Mesothelial cell of epicardium (in vitro differentiated cells): ENCODE data around the gene STX1A. TPM values are rescaled to one million over a fixed set of nuclear protein-coding genes. Genes with fewer than 3 reads are reported as not detected.
A peak's percentile ranks its signal among the peaks of the same experiment; 100 is the strongest.
"Not testable (repeated sequence)": the region's sequence is repeated elsewhere in the genome, so short reads cannot be mapped to it uniquely, and the experiment has no call there.

Source experiments
- DNase-seq, 2 experiments: peaks; one replicate each; pipeline ENCODE4 v3.0.0; 2021; ENCODE audit warnings: low spot score in 2 of 2; ENCODE audit not compliant: unreplicated experiment in 2 of 2
- H3K27ac Mint-ChIP-seq: 2 replicates; pipeline ENCODE4 v1.8.0; 2021; ENCODE audit warnings: mixed read lengths
- H3K27me3 Mint-ChIP-seq: 2 replicates; pipeline ENCODE4 v1.8.0; 2021; ENCODE audit warnings: low read depth, mixed read lengths
- H3K36me3 Mint-ChIP-seq: 2 replicates; pipeline ENCODE4 v1.8.0; 2021; ENCODE audit warnings: mixed read lengths
- H3K4me1 Mint-ChIP-seq: 2 replicates; pipeline ENCODE4 v1.8.0; 2021; ENCODE audit warnings: mixed read lengths
- H3K4me3 Mint-ChIP-seq: 2 replicates; pipeline ENCODE4 v1.8.0; 2021; ENCODE audit warnings: mild to moderate bottlenecking, moderate library complexity, mixed read lengths
- H3K9me3 Mint-ChIP-seq: 2 replicates; pipeline ENCODE4 v1.8.0; 2021; ENCODE audit warnings: mixed read lengths
- total RNA-seq: library from RNA; stranded (reverse); gene quantifications from 3 replicates; pipeline ENCODE4 v1.2.1, GENCODE V29; 2021
- TF ChIP-seq, protein P1 (sequence below): fragments of 200-600 bp; sonication (generic); IDR thresholded peaks from one replicate; pipeline ENCODE4 v1.5.0; 2021; ENCODE audit warnings: antibody characterized with exemption; ENCODE audit not compliant: unreplicated experiment

STX1A gene
- total RNA-seq, 1 donor from 2014 or later: 15.5 TPM

DNA sequence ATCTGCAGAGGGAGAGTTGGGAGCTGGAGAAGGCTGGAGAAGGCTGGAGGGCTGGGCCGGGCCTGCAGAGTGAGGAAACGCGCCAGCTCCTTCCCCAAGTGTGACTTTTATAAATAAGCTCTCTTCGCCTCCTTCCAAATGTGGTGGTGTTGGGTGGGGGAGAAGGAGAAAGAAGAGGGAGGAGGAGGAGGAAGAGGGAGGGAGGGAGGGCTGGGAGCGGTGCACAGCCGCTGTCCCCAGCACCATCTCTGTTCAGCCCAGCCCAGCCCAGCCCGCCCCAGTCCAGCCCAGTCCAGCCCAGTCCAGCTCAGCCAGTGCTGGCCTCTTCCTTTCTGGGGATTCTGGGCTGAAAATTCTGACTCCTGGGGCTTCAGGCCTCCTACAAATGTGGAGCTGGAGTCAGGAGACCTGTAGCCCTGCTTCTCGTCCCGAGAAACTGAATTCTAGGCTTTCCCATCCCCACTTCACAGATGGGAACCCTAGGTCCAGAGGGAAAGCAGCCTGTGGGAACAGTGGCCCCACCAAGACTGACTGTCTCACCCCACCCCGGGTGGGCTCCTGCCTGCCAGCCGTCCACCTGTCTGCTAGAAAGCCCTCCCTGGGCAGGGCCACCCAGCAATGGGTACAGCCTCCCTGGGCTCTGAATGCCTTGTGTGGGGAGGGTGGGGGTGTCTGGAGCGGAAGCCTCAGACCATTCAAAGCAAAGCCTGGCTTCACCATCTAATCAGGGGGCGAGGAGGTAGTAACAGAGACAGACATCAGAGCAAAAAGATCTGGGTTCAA is 2.3 kb downstream of the STX1A start:
- TF ChIP-seq, protein P1, sequence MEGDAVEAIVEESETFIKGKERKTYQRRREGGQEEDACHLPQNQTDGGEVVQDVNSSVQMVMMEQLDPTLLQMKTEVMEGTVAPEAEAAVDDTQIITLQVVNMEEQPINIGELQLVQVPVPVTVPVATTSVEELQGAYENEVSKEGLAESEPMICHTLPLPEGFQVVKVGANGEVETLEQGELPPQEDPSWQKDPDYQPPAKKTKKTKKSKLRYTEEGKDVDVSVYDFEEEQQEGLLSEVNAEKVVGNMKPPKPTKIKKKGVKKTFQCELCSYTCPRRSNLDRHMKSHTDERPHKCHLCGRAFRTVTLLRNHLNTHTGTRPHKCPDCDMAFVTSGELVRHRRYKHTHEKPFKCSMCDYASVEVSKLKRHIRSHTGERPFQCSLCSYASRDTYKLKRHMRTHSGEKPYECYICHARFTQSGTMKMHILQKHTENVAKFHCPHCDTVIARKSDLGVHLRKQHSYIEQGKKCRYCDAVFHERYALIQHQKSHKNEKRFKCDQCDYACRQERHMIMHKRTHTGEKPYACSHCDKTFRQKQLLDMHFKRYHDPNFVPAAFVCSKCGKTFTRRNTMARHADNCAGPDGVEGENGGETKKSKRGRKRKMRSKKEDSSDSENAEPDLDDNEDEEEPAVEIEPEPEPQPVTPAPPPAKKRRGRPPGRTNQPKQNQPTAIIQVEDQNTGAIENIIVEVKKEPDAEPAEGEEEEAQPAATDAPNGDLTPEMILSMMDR: no peak
- Mint-ChIP-seq H3K9me3 (no peaks in the 10 kb centered on the region), H3K27me3 (peaks cover 4% of the 10 kb centered on the region), H3K4me3 (peak overlapping the region; percentile 65), H3K36me3 (peaks cover 4% of the 10 kb centered on the region), H3K4me1 (peaks cover 23% of the 10 kb centered on the region), H3K27ac (no peak overlapping the region)
- DNase-seq: no peak

DNA sequence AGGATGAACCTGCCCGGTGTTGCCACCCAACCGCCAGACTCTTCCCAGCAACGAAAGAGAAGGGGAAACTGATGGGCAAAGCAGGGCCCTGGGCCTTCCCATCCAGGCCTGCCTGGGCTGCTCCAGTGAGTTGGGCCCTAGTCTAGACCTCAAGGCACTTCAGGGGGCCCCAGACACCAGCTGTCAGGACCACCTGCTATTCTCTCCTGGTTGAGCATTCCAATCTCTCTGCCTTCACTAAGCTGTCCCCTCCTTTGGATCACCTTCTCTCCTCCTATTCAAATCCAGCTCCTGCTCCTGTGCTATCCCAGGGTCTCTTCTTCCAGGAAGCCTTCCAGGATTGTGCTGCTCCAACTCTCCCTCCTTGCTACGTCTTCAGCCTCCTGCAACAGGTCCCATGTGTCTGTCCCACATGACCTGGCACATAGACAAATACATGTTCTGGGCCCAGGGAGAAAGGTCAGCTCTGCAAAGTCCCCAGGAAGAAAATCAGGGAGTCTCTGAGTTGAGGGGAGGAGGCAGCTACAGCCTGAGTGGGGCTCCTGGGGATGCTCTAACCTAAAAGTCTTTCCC is 3.1 kb downstream of the STX1A start:
- Mint-ChIP-seq H3K4me1 (peaks cover 26% of the 10 kb centered on the region), H3K9me3 (no peaks in the 10 kb centered on the region), H3K4me3 (no peak overlapping the region), H3K27ac (peak overlapping the region; percentile 62), H3K27me3 (peaks cover 4% of the 10 kb centered on the region), H3K36me3 (peaks cover 4% of the 10 kb centered on the region)
- TF ChIP-seq, protein P1: no peak
- no peak for DNase-seq

DNA sequence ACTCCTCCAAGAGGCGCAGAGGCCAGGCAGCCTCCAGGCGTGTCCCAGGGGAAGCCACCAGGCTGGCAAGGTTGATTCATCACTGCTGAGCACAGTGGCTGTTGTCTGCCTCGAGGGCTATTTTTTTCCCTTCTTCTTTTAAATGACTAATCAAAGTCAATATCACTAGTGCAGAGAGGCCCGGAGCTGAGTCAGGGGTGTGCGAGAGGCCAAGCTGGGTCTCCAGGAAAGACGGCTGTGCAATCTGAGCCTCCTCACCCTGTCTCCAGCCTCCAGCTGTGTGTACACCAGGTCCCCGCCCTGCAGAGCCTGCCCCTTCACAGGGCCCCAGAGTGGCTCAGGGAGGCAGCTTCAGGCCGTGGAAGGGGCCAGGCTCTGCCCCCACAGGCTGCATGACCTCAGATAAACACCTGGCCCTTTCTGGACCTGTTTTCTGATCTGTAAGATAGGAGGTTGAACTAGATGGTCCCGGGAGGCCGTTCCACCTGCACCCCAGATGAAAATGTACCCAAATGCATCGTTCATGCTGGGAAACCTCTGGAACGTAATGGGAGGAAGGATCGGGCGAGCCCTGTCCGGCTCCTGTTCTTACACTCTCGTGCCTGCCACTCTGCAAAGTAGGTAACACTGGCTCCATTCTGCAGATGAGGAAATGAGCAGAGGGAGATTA is 3.7 kb downstream of the STX1A start:
- DNase-seq: peak in 1 of 2 experiments; percentile 46

DNA sequence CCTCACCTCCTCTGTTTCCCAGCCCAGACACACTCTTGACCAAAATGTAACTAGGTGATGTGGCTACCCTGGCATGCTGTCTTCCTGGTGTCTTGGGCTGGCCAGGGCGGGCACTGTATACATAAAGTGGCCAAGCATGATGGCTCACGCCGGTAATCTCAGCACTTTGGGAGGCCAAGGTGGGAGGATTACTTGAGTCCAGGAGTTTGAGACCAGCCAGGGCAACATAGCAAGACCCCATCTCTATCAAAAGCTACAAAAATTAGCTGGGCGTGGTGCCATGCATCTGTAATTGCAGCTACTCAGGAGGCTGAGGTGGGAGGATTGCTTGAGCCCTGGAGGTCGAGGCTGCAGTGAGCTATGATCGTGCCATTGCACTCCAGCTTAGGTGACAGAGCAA is 6.2 kb downstream of the STX1A start:
- H3K36me3 Mint-ChIP-seq, H3K4me3 Mint-ChIP-seq, H3K27me3 Mint-ChIP-seq, H3K9me3 Mint-ChIP-seq, H3K27ac Mint-ChIP-seq, DNase-seq: not testable (repeated sequence)
- peaks cover 23% of the 10 kb centered on the region for H3K4me1 Mint-ChIP-seq

More for the DNA sequence above, 3.7 kb downstream of the STX1A start:
- H3K4me3 Mint-ChIP-seq: peak overlapping the region; percentile 13
- H3K27me3 Mint-ChIP-seq: peaks cover 2% of the 10 kb centered on the region
- H3K9me3 Mint-ChIP-seq: no peaks in the 10 kb centered on the region
- peaks cover 26% of the 10 kb centered on the region for H3K4me1 Mint-ChIP-seq
- peaks cover 4% of the 10 kb centered on the region for H3K36me3 Mint-ChIP-seq
- H3K27ac Mint-ChIP-seq: peak overlapping the region; percentile 62
- TF ChIP-seq, protein P1: no peak

DNA sequence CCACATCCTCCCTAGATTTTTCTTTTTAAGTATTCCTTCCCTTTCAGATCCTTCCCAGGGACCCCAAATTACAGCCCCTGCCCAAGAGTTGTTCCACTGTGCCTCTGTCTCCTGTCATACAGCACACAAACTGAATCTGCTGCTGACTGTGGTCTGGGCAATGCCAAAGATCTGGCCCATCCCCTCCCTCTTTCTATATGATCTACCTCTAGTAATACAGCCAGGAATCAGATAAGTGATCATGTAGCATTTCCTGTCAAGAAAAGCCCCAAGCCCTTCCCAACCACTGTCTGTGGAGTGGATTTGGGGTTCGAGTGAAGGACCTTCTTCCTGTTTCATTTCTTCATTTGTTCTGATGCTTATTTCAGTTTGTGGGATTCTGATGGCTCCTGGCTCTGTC is 6.7 kb downstream of the STX1A start:
- no peak for DNase-seq
- Mint-ChIP-seq H3K27me3 (no peaks in the 10 kb centered on the region), H3K4me1 (peaks cover 19% of the 10 kb centered on the region), H3K27ac (no peak overlapping the region), H3K36me3 (peaks cover 4% of the 10 kb centered on the region), H3K9me3 (no peaks in the 10 kb centered on the region), H3K4me3 (no peak overlapping the region)
- TF ChIP-seq, protein P1: no peak
